ENCODE measurements around the gene RASAL3.
A peak's percentile ranks its signal among the peaks of the same experiment; 100 is the strongest.

Gene RASAL3

GRCh38 chr19:15436012-15436825 is 28.1 kb downstream of the RASAL3 start:
- no peak for DNase-seq (ENCODE audit: low spot score)

- DNase-seq (ENCODE audit: low spot score), result no peak
Observed at GRCh38 chr19:15433519-15434069, 30.8 kb downstream of the RASAL3 start.

- peak; percentile 99 for DNase-seq (ENCODE audit: low spot score)
Observed at GRCh38 chr19:15432629-15433518, 31.5 kb downstream of the RASAL3 start.

GRCh38 chr19:15432018-15432494 is 32.3 kb downstream of the RASAL3 start:
- peak; percentile 54 for DNase-seq (ENCODE audit: low spot score)

GRCh38 chr19:15431396-15432017 is 32.8 kb downstream of the RASAL3 start:
- DNase-seq (ENCODE audit: low spot score), result no peak

- DNase-seq (ENCODE audit: low spot score), result no peak
Observed at GRCh38 chr19:15430526-15431120, 33.7 kb downstream of the RASAL3 start.

GRCh38 chr19:15429825-15430467 is 34.4 kb downstream of the RASAL3 start:
- no peak for DNase-seq (ENCODE audit: low spot score)

GRCh38 chr19:15428956-15429824 is 35.2 kb downstream of the RASAL3 start:
- no peak for DNase-seq (ENCODE audit: low spot score)

GRCh38 chr19:15427991-15428471 is 36.3 kb downstream of the RASAL3 start:
- no peak for DNase-seq (ENCODE audit: low spot score)

GRCh38 chr19:15427350-15427700 is 37.0 kb downstream of the RASAL3 start:
- no peak for DNase-seq (ENCODE audit: low spot score)

- DNase-seq (ENCODE audit: low spot score), result no peak
Observed at GRCh38 chr19:15426485-15427349, 37.6 kb downstream of the RASAL3 start.

GRCh38 chr19:15425321-15425950 is 38.9 kb downstream of the RASAL3 start:
- no peak for DNase-seq (ENCODE audit: low spot score)

GRCh38 chr19:15424692-15425272 is 39.6 kb downstream of the RASAL3 start:
- no peak for DNase-seq (ENCODE audit: low spot score)

- no peak for DNase-seq (ENCODE audit: low spot score)
Observed at GRCh38 chr19:15424121-15424520, 40.2 kb downstream of the RASAL3 start.

GRCh38 chr19:15423130-15423529 is 41.2 kb downstream of the RASAL3 start:
- DNase-seq (ENCODE audit: low spot score), result no peak

- no peak for DNase-seq (ENCODE audit: low spot score)
Observed at GRCh38 chr19:15422296-15423075, 41.9 kb downstream of the RASAL3 start.

GRCh38 chr19:15421721-15422260 is 42.6 kb downstream of the RASAL3 start:
- DNase-seq (ENCODE audit: low spot score), result no peak
